ENCODE data around the gene EHBP1L1. TPM values are rescaled to one million over a fixed set of nuclear protein-coding genes. Genes with fewer than 3 reads are reported as not detected.

Gene EHBP1L1
- total RNA-seq, 1 donor from 2014 or later, result 10.1 TPM

- H3K4me1 Mint-ChIP-seq (ENCODE audit: low read depth, unreplicated experiment), result peaks cover 17% of the 10 kb centered on the region
- H3K4me2 ChIP-seq (ENCODE audit: low read length), result peak overlapping the region; percentile 94
Measured at GRCh38 chr11:65553301-65554001, 22.4 kb upstream of the EHBP1L1 start.

GRCh38 chr11:65554057-65554818 is 21.6 kb upstream of the EHBP1L1 start:
- peaks cover 37% of the 10 kb centered on the region for H3K79me2 ChIP-seq (ENCODE audit: insufficient read depth, low read length)
- H3K27me3 Mint-ChIP-seq (ENCODE audit: low read depth, unreplicated experiment), result peaks cover 22% of the 10 kb centered on the region

More at GRCh38 chr11:65553301-65554001, 22.4 kb upstream of the EHBP1L1 start:
- no peak for DNase-seq (ENCODE audit: low read depth)
- Histone ChIP-seq H3K79me2 (ENCODE audit: insufficient read depth, low read length) (peaks cover 43% of the 10 kb centered on the region), H3K27ac (ENCODE audit: low read depth, low read length) (no peak overlapping the region), H3K27me3 (ENCODE audit: insufficient read depth, low read length) (no peaks in the 10 kb centered on the region), H4K20me1 (ENCODE audit: insufficient read depth, low read length) (peaks cover 62% of the 10 kb centered on the region), H3K36me3 (ENCODE audit: insufficient read depth, low read length) (peaks cover 17% of the 10 kb centered on the region), H2AFZ (ENCODE audit: low read depth, low read length) (no peak overlapping the region), H3K4me3 (ENCODE audit: insufficient read depth, low read depth, low read length) (no peak overlapping the region), H3K4me1 (ENCODE audit: insufficient read depth, low read length) (peaks cover 38% of the 10 kb centered on the region), H3K9ac (ENCODE audit: low read length) (no peak overlapping the region), H3K9me3 (ENCODE audit: insufficient read depth, low read depth, low read length) (no peaks in the 10 kb centered on the region)
- no peak for FAIRE-seq
- H3K9me3 Mint-ChIP-seq (ENCODE audit: unreplicated experiment), result peaks cover 3% of the 10 kb centered on the region
- H3K36me3 Mint-ChIP-seq (ENCODE audit: low read depth, unreplicated experiment), result peaks cover 16% of the 10 kb centered on the region
- H3K27ac Mint-ChIP-seq (ENCODE audit: unreplicated experiment), result no peak overlapping the region
- peaks cover 27% of the 10 kb centered on the region for H3K27me3 Mint-ChIP-seq (ENCODE audit: low read depth, unreplicated experiment)
- TF ChIP-seq CTCF (IDR thresholded peaks at IDR 0.05; ENCODE audit: insufficient read depth, low read depth, low read length) (no peak), EZH2 (IDR thresholded peaks at IDR 0.05; ENCODE audit: insufficient read depth, low read length) (no peak)
- H3K4me3 Mint-ChIP-seq (ENCODE audit: unreplicated experiment), result no peak overlapping the region

More at GRCh38 chr11:65554057-65554818, 21.6 kb upstream of the EHBP1L1 start:
- DNase-seq (ENCODE audit: low read depth) (no peak), FAIRE-seq (no peak)
- peak overlapping the region; percentile 94 for H3K4me2 ChIP-seq (ENCODE audit: low read length)
- H3K4me1 ChIP-seq (ENCODE audit: insufficient read depth, low read length), result peaks cover 46% of the 10 kb centered on the region
- H4K20me1 ChIP-seq (ENCODE audit: insufficient read depth, low read length), result peaks cover 55% of the 10 kb centered on the region
- peak overlapping the region; percentile 32 for H3K9ac ChIP-seq (ENCODE audit: low read length)
- no peak overlapping the region for H3K27ac ChIP-seq (ENCODE audit: low read depth, low read length)
- H3K4me1 Mint-ChIP-seq (ENCODE audit: low read depth, unreplicated experiment), result peaks cover 19% of the 10 kb centered on the region
- H2AFZ ChIP-seq (ENCODE audit: low read depth, low read length), result no peak overlapping the region
- no peak overlapping the region for H3K27ac Mint-ChIP-seq (ENCODE audit: unreplicated experiment)
- H3K4me3 ChIP-seq (ENCODE audit: insufficient read depth, low read depth, low read length), result no peak overlapping the region
- H3K27me3 ChIP-seq (ENCODE audit: insufficient read depth, low read length), result no peaks in the 10 kb centered on the region
- TF ChIP-seq CTCF (IDR thresholded peaks at IDR 0.05; ENCODE audit: insufficient read depth, low read depth, low read length) (no peak), EZH2 (IDR thresholded peaks at IDR 0.05; ENCODE audit: insufficient read depth, low read length) (no peak)
- peaks cover 11% of the 10 kb centered on the region for H3K36me3 ChIP-seq (ENCODE audit: insufficient read depth, low read length)
- no peak overlapping the region for H3K4me3 Mint-ChIP-seq (ENCODE audit: unreplicated experiment)
- H3K9me3 Mint-ChIP-seq (ENCODE audit: unreplicated experiment), result peaks cover 3% of the 10 kb centered on the region
- no peaks in the 10 kb centered on the region for H3K9me3 ChIP-seq (ENCODE audit: insufficient read depth, low read depth, low read length)
- peaks cover 10% of the 10 kb centered on the region for H3K36me3 Mint-ChIP-seq (ENCODE audit: low read depth, unreplicated experiment)
